ENCODE data around the gene ERICH2.

DNA sequence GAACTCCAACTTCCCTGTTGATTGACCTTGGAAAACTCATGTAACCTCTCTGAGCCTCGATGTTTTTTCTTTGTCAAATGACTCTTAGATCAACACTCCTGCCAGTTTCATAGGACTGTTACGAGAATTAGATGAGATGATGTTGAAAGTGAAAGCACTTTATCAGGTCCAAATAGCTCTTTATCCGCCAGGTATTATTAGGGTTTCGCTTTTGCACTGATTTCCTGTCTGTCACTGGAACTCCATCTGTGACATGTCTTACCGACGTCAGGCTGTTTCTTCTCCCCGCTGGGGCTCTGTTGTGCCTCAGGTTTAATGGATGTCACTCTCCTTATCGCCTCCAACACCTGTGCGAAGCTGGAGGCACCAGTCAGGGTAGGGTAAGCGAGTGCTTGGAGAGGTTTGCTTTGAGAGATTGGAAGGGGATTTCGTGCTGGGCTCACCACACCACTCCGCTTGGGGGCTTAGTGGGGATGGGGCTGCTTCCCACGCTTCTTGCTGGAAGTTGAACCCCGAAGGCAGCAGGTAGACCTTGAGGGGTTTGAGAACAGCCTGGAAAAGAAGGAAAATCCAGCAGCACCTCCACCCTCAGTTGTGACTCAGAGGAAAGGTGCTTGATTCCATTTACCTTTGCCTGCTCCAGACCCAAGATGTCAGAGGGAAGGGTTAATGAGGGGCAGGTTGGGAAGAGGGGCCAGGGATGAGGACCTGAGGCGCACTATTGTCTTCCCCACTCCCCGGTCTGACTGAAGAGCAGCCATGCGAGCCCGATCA, 50.8 kb downstream of the ERICH2 start:
- TF ChIP-seq, protein P1, sequence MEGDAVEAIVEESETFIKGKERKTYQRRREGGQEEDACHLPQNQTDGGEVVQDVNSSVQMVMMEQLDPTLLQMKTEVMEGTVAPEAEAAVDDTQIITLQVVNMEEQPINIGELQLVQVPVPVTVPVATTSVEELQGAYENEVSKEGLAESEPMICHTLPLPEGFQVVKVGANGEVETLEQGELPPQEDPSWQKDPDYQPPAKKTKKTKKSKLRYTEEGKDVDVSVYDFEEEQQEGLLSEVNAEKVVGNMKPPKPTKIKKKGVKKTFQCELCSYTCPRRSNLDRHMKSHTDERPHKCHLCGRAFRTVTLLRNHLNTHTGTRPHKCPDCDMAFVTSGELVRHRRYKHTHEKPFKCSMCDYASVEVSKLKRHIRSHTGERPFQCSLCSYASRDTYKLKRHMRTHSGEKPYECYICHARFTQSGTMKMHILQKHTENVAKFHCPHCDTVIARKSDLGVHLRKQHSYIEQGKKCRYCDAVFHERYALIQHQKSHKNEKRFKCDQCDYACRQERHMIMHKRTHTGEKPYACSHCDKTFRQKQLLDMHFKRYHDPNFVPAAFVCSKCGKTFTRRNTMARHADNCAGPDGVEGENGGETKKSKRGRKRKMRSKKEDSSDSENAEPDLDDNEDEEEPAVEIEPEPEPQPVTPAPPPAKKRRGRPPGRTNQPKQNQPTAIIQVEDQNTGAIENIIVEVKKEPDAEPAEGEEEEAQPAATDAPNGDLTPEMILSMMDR (conservative IDR thresholded peaks at IDR 0.05; ENCODE audit: low read depth in 2 of 2) = no peak
- TF ChIP-seq, protein P2, sequence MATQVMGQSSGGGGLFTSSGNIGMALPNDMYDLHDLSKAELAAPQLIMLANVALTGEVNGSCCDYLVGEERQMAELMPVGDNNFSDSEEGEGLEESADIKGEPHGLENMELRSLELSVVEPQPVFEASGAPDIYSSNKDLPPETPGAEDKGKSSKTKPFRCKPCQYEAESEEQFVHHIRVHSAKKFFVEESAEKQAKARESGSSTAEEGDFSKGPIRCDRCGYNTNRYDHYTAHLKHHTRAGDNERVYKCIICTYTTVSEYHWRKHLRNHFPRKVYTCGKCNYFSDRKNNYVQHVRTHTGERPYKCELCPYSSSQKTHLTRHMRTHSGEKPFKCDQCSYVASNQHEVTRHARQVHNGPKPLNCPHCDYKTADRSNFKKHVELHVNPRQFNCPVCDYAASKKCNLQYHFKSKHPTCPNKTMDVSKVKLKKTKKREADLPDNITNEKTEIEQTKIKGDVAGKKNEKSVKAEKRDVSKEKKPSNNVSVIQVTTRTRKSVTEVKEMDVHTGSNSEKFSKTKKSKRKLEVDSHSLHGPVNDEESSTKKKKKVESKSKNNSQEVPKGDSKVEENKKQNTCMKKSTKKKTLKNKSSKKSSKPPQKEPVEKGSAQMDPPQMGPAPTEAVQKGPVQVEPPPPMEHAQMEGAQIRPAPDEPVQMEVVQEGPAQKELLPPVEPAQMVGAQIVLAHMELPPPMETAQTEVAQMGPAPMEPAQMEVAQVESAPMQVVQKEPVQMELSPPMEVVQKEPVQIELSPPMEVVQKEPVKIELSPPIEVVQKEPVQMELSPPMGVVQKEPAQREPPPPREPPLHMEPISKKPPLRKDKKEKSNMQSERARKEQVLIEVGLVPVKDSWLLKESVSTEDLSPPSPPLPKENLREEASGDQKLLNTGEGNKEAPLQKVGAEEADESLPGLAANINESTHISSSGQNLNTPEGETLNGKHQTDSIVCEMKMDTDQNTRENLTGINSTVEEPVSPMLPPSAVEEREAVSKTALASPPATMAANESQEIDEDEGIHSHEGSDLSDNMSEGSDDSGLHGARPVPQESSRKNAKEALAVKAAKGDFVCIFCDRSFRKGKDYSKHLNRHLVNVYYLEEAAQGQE (IDR thresholded peaks at IDR 0.05; ENCODE audit: unreplicated experiment) = no peak
- no peak for TF ChIP-seq POLR2AphosphoS5 (IDR thresholded peaks at IDR 0.05; ENCODE audit: low read depth)
- TF ChIP-seq JUNB (IDR thresholded peaks at IDR 0.05; ENCODE audit: unreplicated experiment) = no peak
